B cell (primary cell): ENCODE results near the gene PGPEP1. TPM values are rescaled to one million over a fixed set of nuclear protein-coding genes. Genes with fewer than 3 reads are reported as not detected.

Experiments used
- ATAC-seq: fragments of 200-7000 bp; cut with Tn5 transposase; one replicate; pipeline ENCODE4 v1.10.0; 2021; ENCODE audit warnings: low read depth, mild to moderate bottlenecking, moderate number of reproducible peaks, moderate library complexity
- CTCF ChIA-PET: fragments of 350-600 bp; sonication (Branson Sonifier 250); formaldehyde crosslinking; loops from one replicate; lab custom pipeline; 2021; ENCODE audit warnings: antibody characterized with exemption, inconsistent platforms; lab: Charles Lee
- POLR2A ChIA-PET: fragments of 350-600 bp; sonication (Branson Sonifier 250); formaldehyde crosslinking; loops from one replicate; lab custom pipeline; 2021; ENCODE audit warnings: antibody characterized with exemption; lab: Charles Lee
- DNase-seq: peaks from one replicate; pipeline ENCODE4 v3.0.0; 2013
- H2AFZ ChIP-seq: 2 replicates; pipeline ENCODE4 v1.6.1; 2012; ENCODE audit warnings: mild to moderate bottlenecking, low read depth, low read length; ENCODE audit not compliant: insufficient read depth, poor library complexity, severe bottlenecking
- H3K27ac ChIP-seq, 2 donors: 1 replicate in 1 of 2; 2 replicates in 1 of 2; pipeline ENCODE4 v1.5.1; 2012 to 2013; ENCODE audit warnings: low read length in 2 of 2, mild to moderate bottlenecking in 2 of 2, moderate library complexity in 1 of 2
- H3K27me3 ChIP-seq, 4 experiments: fragments of 200-600 bp in 1 of 4; sonication (generic) in 1 of 4; replicated peaks in 1 of 4; 1 replicate in 2 of 4; 2 replicates in 2 of 4; pipeline versions ENCODE4 v1.6.1 to v1.7.0; 2013 to 2016; ENCODE audit warnings: low read length in 3 of 4, mild to moderate bottlenecking in 2 of 4, mixed read lengths in 1 of 4, moderate library complexity in 1 of 4; ENCODE audit not compliant: insufficient read depth in 4 of 4, control insufficient read depth in 3 of 4; ENCODE audit errors: control extremely low read depth in 1 of 4
- H3K36me3 ChIP-seq, 2 experiments: replicated peaks in 1 of 2; 1 replicate in 1 of 2; 2 replicates in 1 of 2; pipeline versions ENCODE4 v1.6.1 to v1.7.1; 2013; ENCODE audit warnings: low read length in 1 of 2; ENCODE audit not compliant: insufficient read depth in 2 of 2, control insufficient read depth in 1 of 2; ENCODE audit errors: control extremely low read depth in 1 of 2, extremely low read depth in 1 of 2
- H3K4me1 ChIP-seq, 2 donors: fragments of 200-600 bp in 1 of 2; sonication (generic) in 1 of 2; 1 replicate in 1 of 2; 2 replicates in 1 of 2; pipeline versions ENCODE4 v1.5.1 to v1.6.1; 2013 to 2017; ENCODE audit warnings: low read length in 2 of 2; ENCODE audit not compliant: control insufficient read depth in 2 of 2, insufficient read depth in 2 of 2
- H3K4me2 ChIP-seq: replicated peaks from 2 replicates; pipeline ENCODE3; 2012; ENCODE audit warnings: mild to moderate bottlenecking, low read depth, low read length; ENCODE audit not compliant: poor library complexity, severe bottlenecking
- H3K4me3 ChIP-seq, 5 experiments: fragments of 200-600 bp in 1 of 5; sonication (generic) in 1 of 5; 1 replicate in 3 of 5; 2 replicates in 2 of 5; pipeline versions ENCODE4 v1.5.1 to v1.7.0; 2011 to 2016; ENCODE audit warnings: low read length in 4 of 5, mild to moderate bottlenecking in 4 of 5, low read depth in 2 of 5, control low read depth in 1 of 5, moderate library complexity in 1 of 5; ENCODE audit not compliant: insufficient read depth in 1 of 5; ENCODE audit errors: control extremely low read depth in 1 of 5, extremely low read depth in 1 of 5
- H3K79me2 ChIP-seq: fragments of 200-600 bp; sonication (generic); one replicate; pipeline ENCODE4 v1.6.0; 2016; ENCODE audit warnings: low read length; ENCODE audit not compliant: control insufficient read depth, insufficient read depth
- H3K9ac ChIP-seq: fragments of 200-600 bp; sonication (generic); 2 replicates; pipeline ENCODE4 v1.6.1; 2017; ENCODE audit warnings: mild to moderate bottlenecking, low read length, moderate library complexity
- H3K9me3 ChIP-seq, 3 donors: one replicate each; pipeline versions ENCODE4 v1.6.1 to v1.7.1; 2013; ENCODE audit warnings: low read length in 2 of 3; ENCODE audit not compliant: control insufficient read depth in 2 of 3, insufficient read depth in 1 of 3; ENCODE audit errors: control extremely low read depth in 1 of 3
- H4K20me1 ChIP-seq: 2 replicates; pipeline ENCODE4 v1.6.0; 2012; ENCODE audit warnings: mild to moderate bottlenecking, low read length; ENCODE audit not compliant: insufficient read depth, control insufficient read depth, poor library complexity, severe bottlenecking
- H3K27ac Mint-ChIP-seq: one replicate; pipeline ENCODE4 v1.8.0; 2021; ENCODE audit warnings: mixed read lengths
- H3K27me3 Mint-ChIP-seq: one replicate; pipeline ENCODE4 v1.8.0; 2021; ENCODE audit warnings: mixed read lengths
- H3K4me1 Mint-ChIP-seq: one replicate; pipeline ENCODE4 v1.8.0; 2021; ENCODE audit warnings: mixed read lengths
- H3K4me3 Mint-ChIP-seq: one replicate; pipeline ENCODE4 v1.8.0; 2021; ENCODE audit warnings: mixed read lengths
- H3K9me3 Mint-ChIP-seq: one replicate; pipeline ENCODE4 v1.8.0; 2022; ENCODE audit warnings: mixed read lengths; ENCODE audit not compliant: insufficient read depth
- CTCF ChIP-seq: fragments of 200-600 bp; IDR thresholded peaks from one replicate; pipeline ENCODE4 v1.8.0; 2022; ENCODE audit warnings: antibody characterized with exemption, mild to moderate bottlenecking
- EZH2 ChIP-seq: IDR thresholded peaks from 2 replicates; pipeline ENCODE4 v1.6.1; 2012; ENCODE audit warnings: borderline replicate concordance, low read depth, mild to moderate bottlenecking, moderate library complexity, low read length; ENCODE audit not compliant: insufficient read depth, poor library complexity, severe bottlenecking
- WGBS: methylation state at CpG from one replicate; pipeline ENCODE4 v1.1.5; 2013; ENCODE audit warnings: missing lambda C conversion rate; ENCODE audit not compliant: insufficient coverage; 5-methylcytosine and 5-hydroxymethylcytosine counted together
- intact Hi-C: fragments of 100-400 bp; cut with micrococcal nuclease; formaldehyde crosslinking; loops from one replicate; pipeline ENCODE4 v1.10.0; 2022
- polyA plus RNA-seq: library from polyadenylated mRNA; depleted of rRNA; stranded (reverse); fragments of >200 nt; gene quantifications from 2 replicates; pipeline ENCODE4 v1.2.3, GENCODE V29; 2012
- total RNA-seq, 2 donors: library from RNA; stranded (reverse); fragments of 120-200 nt in 1 of 2; gene quantifications; 1 replicate in 1 of 2; 2 replicates in 1 of 2; pipeline versions ENCODE4 v1.2.3 to v1.2.4, GENCODE V29; 2013 to 2022

The PGPEP1 gene
- total and polyA plus RNA-seq, 2 donors (not counting 1 experiment from before 2014, with no cell fraction given) = 17.6 to 20.9 TPM

GRCh38 chr19:18357041-18357440 lies 16.6 kb downstream of the PGPEP1 start:
- no peak overlapping the region for H3K27ac Mint-ChIP-seq
- no peak for DNase-seq
- Histone ChIP-seq H2AFZ (no peak overlapping the region), H4K20me1 (no peaks in the 10 kb centered on the region), H3K36me3 (peaks cover 0 to 18% of the 10 kb centered on the region in 2 experiments), H3K27ac (no peak overlapping the region), H3K4me1 (no peaks in the 10 kb centered on the region), H3K9ac (no peak overlapping the region), H3K4me2 (no peak overlapping the region), H3K4me3 (no peak overlapping the region), H3K9me3 (peaks cover 0 to 7% (median 0%) of the 10 kb centered on the region in 3 donors), H3K27me3 (no peaks in the 10 kb centered on the region), H3K79me2 (no peaks in the 10 kb centered on the region)
- TF ChIP-seq CTCF = no peak
- no peak for TF ChIP-seq EZH2
- POLR2A ChIA-PET = interaction anchor here (0.6 kb wide), 2 partner anchors 60 to 89 kb away, joined by 4 to 5 read pairs; no protein-coding TSS in a partner anchor
- no peaks in the 10 kb centered on the region for H3K9me3 Mint-ChIP-seq
- no peak for ATAC-seq
- no peaks in the 10 kb centered on the region for H3K4me1 Mint-ChIP-seq
- H3K4me3 Mint-ChIP-seq = no peak overlapping the region
- WGBS = 100% methylated on average over 2 of the region's 3 CpGs
- CTCF ChIA-PET = interaction anchor here (0.6 to 1.0 kb wide), 2 partner anchors 32 to 66 kb away, joined by 3 to 4 read pairs; no protein-coding TSS in a partner anchor
- no peaks in the 10 kb centered on the region for H3K27me3 Mint-ChIP-seq
- intact Hi-C loops = no loop called here

GRCh38 chr19:18361646-18362045 lies 21.2 kb downstream of the PGPEP1 start:
- no peaks in the 10 kb centered on the region for H3K79me2 ChIP-seq
- CTCF ChIA-PET = no interaction called here
- peaks cover 0 to 19% of the 10 kb centered on the region in 2 experiments for H3K36me3 ChIP-seq
- no peaks in the 10 kb centered on the region for H3K27me3 ChIP-seq
- H3K4me2 ChIP-seq = no peak overlapping the region
- H3K4me1 ChIP-seq = no peaks in the 10 kb centered on the region
- Mint-ChIP-seq H3K27ac (no peak overlapping the region), H3K27me3 (no peaks in the 10 kb centered on the region), H3K9me3 (no peaks in the 10 kb centered on the region), H3K4me1 (peaks cover 4% of the 10 kb centered on the region), H3K4me3 (no peak overlapping the region)
- DNase-seq = no peak
- H4K20me1 ChIP-seq = no peaks in the 10 kb centered on the region
- H3K9ac ChIP-seq = no peak overlapping the region
- 96% methylated on average over 7 of the region's 8 CpGs for WGBS
- no peak for TF ChIP-seq EZH2
- intact Hi-C loops = no loop called here
- no peak overlapping the region for H3K27ac ChIP-seq
- POLR2A ChIA-PET = no interaction called here
- no peak overlapping the region for H3K4me3 ChIP-seq
- peaks cover 0 to 13% (median 0%) of the 10 kb centered on the region in 3 donors for H3K9me3 ChIP-seq
- no peak for ATAC-seq
- no peak overlapping the region for H2AFZ ChIP-seq
